LHCN-M2 (cell line): ENCODE measurements around the gene RAPGEF1. TPM values are rescaled to one million over a fixed set of nuclear protein-coding genes. Genes with fewer than 3 reads are reported as not detected.

Experiments
- DNase-seq: peaks from one replicate; pipeline ENCODE4 v3.0.0-alpha.2; 2012; ENCODE audit warnings: low read depth
- total RNA-seq: library from RNA; depleted of rRNA; stranded (reverse); fragments of >200 nt; gene quantifications from 2 replicates; pipeline ENCODE4 v1.2.3, GENCODE V29; 2014

Gene RAPGEF1
- total RNA-seq, 1 experiment from 2014 or later: 44.9 TPM

DNA sequence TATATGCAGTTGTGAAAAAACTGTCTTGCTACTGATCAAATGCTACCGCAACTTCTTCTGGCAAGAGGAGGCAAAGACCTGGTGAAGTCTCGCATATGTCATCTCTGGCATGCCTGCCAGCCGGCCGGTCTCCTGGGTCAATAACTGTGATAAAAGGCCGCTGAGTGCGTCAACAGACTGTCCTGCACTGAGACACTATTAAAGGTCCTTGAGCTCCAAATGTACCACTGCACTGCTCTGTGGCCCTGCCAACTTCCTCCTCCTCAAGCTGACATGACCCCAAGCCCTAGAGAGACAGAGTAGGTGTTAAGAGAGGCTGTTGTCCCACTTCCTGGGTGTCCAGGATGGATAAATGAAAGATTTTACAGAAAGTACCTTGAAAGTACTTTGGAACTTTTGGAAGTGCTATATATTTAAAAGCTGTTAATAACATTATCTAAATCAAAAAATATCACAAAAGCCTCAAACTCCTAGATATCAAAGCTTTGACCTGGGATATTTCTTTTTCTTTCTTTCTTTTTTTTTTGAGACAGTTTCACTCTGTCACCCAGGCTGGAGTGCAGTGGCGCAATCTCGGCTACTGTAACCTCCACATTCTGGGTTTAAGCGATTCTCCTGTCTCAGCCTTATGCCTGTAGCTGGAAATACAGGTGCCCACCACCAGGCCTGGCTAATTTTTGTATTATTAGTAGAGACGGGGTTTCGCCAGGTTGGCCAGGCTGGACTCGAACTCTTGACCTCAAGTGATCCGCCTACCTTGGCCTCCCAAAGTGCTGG, 31.5 kb downstream of the RAPGEF1 start:
- no peak for DNase-seq

DNA sequence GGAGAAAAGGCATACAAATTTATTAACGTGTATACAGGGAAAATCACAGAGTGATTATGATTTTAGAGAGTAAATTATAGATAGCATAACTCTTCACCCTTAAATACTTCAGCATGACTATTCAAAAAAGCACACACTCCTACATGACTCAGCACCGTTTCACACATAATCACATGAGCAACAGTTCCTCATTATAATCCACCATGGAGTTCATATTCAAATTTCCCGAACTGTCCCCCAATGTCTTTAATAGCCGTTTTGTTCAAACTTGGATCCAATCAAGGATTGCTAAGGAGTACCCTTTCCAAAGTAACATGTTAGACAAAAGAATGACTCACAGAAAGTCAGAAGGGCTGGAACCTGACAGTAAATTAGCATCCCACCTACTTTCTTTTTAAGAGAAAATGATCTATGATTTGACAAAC, 32.1 kb downstream of the RAPGEF1 start:
- DNase-seq: peak; percentile 91

GRCh38 chr9:131707050-131707449, 32.8 kb downstream of the RAPGEF1 start:
- no peak for DNase-seq

- DNase-seq: no peak
Observed at GRCh38 chr9:131706608-131706970, 33.3 kb downstream of the RAPGEF1 start.

- no peak for DNase-seq
Observed at GRCh38 chr9:131704988-131705387, 34.9 kb downstream of the RAPGEF1 start.

GRCh38 chr9:131704141-131704983, 35.5 kb downstream of the RAPGEF1 start:
- DNase-seq: peak; percentile 33

DNA sequence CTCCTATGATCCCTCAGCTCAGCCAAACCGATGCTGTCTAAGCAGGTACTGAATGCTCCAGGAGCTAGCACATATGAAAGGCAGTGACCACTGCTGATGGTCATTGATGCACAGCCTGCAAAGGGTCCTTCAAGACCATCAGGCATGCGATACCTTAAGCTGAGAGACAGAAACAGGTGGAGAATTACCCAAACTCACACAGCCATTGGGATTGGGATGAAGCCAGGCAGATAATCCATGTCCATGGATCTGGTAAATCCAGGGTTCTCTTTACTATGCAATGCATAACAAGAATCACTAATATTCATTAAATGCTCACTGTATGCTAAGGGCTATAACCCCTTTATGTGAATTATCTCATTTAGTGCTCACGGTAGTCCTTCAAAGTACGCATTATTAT, 36.2 kb downstream of the RAPGEF1 start:
- no peak for DNase-seq

DNA sequence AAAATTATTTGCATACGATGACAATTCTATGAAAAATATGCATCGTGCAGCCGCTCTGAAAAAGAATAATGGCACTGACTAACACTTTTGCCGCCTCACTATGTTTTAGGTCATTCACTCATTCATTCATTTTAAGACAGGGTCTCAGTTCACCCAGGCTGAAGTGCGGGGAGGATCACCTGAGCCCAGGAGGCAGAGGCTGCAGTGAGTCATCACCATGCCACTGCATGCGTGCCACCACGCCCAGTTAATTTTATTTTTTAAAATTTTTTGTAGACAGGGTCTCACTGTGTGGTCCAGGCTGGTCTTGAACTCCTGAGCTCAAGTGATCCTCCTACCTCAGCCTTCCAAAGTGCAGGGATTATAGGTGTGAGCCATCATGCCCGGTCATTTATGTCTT, 37.0 kb downstream of the RAPGEF1 start:
- no peak for DNase-seq

DNA sequence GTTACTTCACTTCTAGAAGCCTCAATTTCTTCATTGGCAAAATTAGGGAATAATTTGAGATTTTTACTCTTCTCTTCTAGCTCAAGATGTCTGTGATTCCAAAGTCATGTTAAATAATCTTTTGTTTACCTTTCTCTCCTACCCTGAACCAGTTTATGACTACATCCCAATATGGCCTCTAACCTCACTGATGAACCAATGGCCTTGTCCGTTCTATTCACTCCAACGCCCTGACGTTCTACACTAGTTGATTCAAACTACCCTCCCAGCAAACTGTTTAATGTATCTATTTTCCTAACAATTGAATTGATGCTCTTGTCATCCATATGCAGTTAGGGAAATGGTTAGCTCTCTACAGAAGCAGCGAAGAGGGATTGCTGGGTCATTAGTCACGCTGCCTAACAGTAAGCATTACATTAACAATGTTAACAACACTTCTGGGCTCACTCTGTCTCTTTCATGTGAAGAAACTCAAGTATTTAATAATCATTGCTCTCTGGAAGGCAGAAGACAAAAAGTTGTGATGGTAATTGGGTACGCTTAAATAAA, 38.0 kb downstream of the RAPGEF1 start:
- no peak for DNase-seq

GRCh38 chr9:131701436-131701781, 38.5 kb downstream of the RAPGEF1 start:
- DNase-seq: no peak

DNA sequence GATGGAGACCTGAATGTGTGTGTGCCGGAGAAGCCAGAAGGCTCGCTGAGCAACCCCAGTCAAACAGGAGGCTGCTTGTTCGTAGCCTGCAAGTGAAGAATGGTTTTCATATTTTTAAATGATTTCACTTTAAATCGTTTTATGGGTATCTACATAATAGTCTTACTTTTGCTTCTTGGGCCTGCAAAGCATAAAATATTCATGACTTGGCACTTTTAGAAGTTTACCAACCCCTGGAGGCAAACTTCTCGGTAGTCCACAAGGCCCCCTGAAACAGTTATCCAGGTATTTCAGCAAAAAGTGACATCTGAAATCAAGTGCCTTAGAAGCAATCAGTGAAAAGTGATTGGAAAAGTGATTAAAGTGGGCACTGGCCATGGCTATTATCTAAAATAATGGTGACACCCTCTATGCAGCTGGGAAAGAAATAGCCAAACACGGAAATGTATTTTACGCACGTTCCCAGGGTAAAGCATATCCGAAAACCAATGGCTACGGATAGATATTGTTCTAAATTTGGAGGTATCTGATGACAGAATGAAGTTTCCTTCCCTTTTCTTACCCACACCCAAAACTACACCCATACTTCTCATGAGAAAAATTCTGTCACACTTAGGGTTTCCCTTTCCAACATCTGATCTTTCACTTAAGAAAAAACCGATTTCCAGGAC, 39.0 kb downstream of the RAPGEF1 start:
- no peak for DNase-seq

GRCh38 chr9:131700076-131700475, 39.8 kb downstream of the RAPGEF1 start:
- DNase-seq: no peak

GRCh38 chr9:131698618-131698985, 41.3 kb downstream of the RAPGEF1 start:
- DNase-seq: peak; percentile 53

GRCh38 chr9:131697908-131698617, 41.8 kb downstream of the RAPGEF1 start:
- DNase-seq: peak; percentile 62

GRCh38 chr9:131697097-131697496, 42.8 kb downstream of the RAPGEF1 start:
- DNase-seq: no peak

GRCh38 chr9:131695836-131696460, 43.9 kb downstream of the RAPGEF1 start:
- no peak for DNase-seq

DNA sequence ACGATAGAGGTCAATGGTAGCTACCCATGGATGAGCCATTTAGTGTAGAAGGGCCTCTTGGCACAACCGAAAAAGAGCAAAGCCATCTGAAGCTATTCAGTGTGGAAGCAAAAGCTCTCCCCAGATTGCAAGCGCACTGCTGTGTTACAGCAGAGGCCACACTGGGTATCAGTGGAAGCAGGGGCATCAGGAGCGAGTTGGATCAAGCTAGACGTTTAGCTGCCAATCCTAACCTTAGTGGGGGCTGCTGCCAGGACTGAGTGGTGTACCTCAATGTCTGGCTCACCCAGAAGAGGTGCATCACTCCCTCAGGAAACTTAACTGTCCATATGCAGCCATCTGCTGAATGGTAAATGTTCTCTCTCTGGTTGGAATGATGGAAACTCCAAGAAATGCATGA, 44.5 kb downstream of the RAPGEF1 start:
- DNase-seq: no peak

- DNase-seq: no peak
Observed at GRCh38 chr9:131693651-131694597, 46.0 kb downstream of the RAPGEF1 start.

GRCh38 chr9:131692612-131693562, 47.0 kb downstream of the RAPGEF1 start:
- DNase-seq: no peak
